Natural killer cell (primary cell): ENCODE results near the gene RAP1A. TPM values are rescaled to one million over a fixed set of nuclear protein-coding genes. Genes with fewer than 3 reads are reported as not detected.

Experiments used
- ATAC-seq, 3 donors: fragments of 150-1000 bp in 2 of 3; fragments of 200-7000 bp in 1 of 3; cut with Tn5 transposase; 1 replicate in 1 of 3; 2 replicates in 2 of 3; pipeline ENCODE4 v1.10.0; 2021; ENCODE audit warnings: mild to moderate bottlenecking in 2 of 3, moderate library complexity in 2 of 3
- DNase-seq, 2 donors: peaks; one replicate each; pipeline versions ENCODE4 v3.0.0 to v3.0.0-alpha.2; 2013 to 2021; ENCODE audit warnings: mixed read lengths in 1 of 2
- H3K27ac ChIP-seq: one replicate; pipeline ENCODE4 v1.5.1; 2013; ENCODE audit warnings: mild to moderate bottlenecking, low read length
- H3K27me3 ChIP-seq: one replicate; pipeline ENCODE4 v1.6.1; 2013; ENCODE audit warnings: low read length; ENCODE audit not compliant: control insufficient read depth, insufficient read depth
- H3K36me3 ChIP-seq: one replicate; pipeline ENCODE4 v1.6.1; 2013; ENCODE audit warnings: low read length; ENCODE audit not compliant: control insufficient read depth, insufficient read depth
- H3K4me1 ChIP-seq: one replicate; pipeline ENCODE4 v1.6.1; 2013; ENCODE audit warnings: low read length; ENCODE audit not compliant: control insufficient read depth, insufficient read depth
- H3K4me3 ChIP-seq: one replicate; pipeline ENCODE4 v1.5.1; 2013; ENCODE audit warnings: low read length
- H3K9me3 ChIP-seq: one replicate; pipeline ENCODE4 v1.6.1; 2013; ENCODE audit warnings: low read length; ENCODE audit not compliant: control insufficient read depth, insufficient read depth
- H3K27ac Mint-ChIP-seq, 2 donors: one replicate each; pipeline ENCODE4 v1.8.0; 2022; ENCODE audit warnings: mild to moderate bottlenecking in 2 of 2, mixed read lengths in 2 of 2, moderate library complexity in 1 of 2
- H3K27me3 Mint-ChIP-seq, 2 donors: one replicate each; pipeline ENCODE4 v1.8.0; 2022; ENCODE audit warnings: low read depth in 2 of 2, mixed read lengths in 2 of 2
- H3K36me3 Mint-ChIP-seq: one replicate; pipeline ENCODE4 v1.8.0; 2022; ENCODE audit warnings: mixed read lengths
- H3K4me1 Mint-ChIP-seq, 2 donors: one replicate each; pipeline ENCODE4 v1.8.0; 2022; ENCODE audit warnings: mixed read lengths in 2 of 2
- H3K4me3 Mint-ChIP-seq: one replicate; pipeline ENCODE4 v1.8.0; 2022; ENCODE audit warnings: mild to moderate bottlenecking, moderate library complexity, mixed read lengths
- H3K9me3 Mint-ChIP-seq, 2 donors: one replicate each; pipeline ENCODE4 v1.8.0; 2022; ENCODE audit warnings: mixed read lengths in 2 of 2
- WGBS: methylation state at CpG from one replicate; pipeline ENCODE4 v1.1.7; 2013; ENCODE audit warnings: missing lambda C conversion rate; ENCODE audit not compliant: insufficient coverage; 5-methylcytosine and 5-hydroxymethylcytosine counted together
- intact Hi-C: fragments of 100-400 bp; cut with micrococcal nuclease; formaldehyde crosslinking; loops from one replicate; pipeline ENCODE4 v1.14.2; 2022
- total RNA-seq, 4 donors: library from RNA; stranded (reverse); fragments of 120-200 nt in 1 of 4; gene quantifications; one replicate each; pipeline versions ENCODE4 v1.2.3 to v1.2.4, GENCODE V29; 2013 to 2022
- TF ChIP-seq, protein P1 (sequence below): fragments of 200-600 bp; IDR thresholded peaks from one replicate; pipeline ENCODE4 v1.8.0; 2022; ENCODE audit warnings: antibody characterized with exemption

Gene RAP1A
- total RNA-seq, 3 donors from 2014 or later (not counting 1 experiment from before 2014, with no cell fraction given), result 83.7 to 112 (median 104) TPM

DNA sequence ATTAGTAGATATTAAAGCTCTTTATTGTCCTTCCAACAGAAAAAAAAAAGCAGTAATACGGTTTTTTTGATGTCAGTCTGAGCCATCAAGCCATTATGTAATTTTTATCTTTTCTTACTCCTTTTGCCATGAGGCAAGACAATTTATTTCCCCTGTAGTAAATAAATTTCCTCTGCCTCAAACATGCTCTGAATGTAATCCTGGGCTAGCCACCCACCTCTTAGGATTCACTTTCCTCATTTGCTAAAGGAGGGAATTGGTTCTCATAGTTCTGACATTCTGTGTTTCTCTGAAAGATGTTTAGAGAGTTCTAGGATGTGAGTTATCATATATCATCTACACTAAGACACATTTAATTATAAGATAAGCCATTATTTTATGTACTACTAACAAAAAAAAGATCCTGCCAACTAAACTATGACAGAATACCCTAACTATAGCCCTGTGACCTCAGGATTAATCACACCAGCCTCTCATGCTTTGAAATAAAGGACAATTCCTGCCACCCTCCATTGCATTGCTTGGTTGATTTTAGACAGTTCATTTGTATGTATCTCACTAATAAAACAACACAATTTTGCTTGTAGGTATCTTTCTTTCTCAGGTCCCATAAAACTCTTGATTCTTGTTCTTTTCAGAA, 34.0 kb upstream of the RAP1A start:
- H3K27me3 ChIP-seq, result no peaks in the 10 kb centered on the region
- no peak for DNase-seq
- H3K27ac ChIP-seq, result no peak overlapping the region
- Mint-ChIP-seq H3K27me3 (no peaks in the 10 kb centered on the region), H3K27ac (no peak overlapping the region), H3K9me3 (no peaks in the 10 kb centered on the region), H3K4me3 (no peak overlapping the region), H3K36me3 (no peaks in the 10 kb centered on the region), H3K4me1 (peaks cover 8 to 12% of the 10 kb centered on the region in 2 donors)
- no peaks in the 10 kb centered on the region for H3K36me3 ChIP-seq
- intact Hi-C loops, result no loop called here
- no peak for ATAC-seq
- peaks cover 8% of the 10 kb centered on the region for H3K4me1 ChIP-seq
- TF ChIP-seq, protein P1, sequence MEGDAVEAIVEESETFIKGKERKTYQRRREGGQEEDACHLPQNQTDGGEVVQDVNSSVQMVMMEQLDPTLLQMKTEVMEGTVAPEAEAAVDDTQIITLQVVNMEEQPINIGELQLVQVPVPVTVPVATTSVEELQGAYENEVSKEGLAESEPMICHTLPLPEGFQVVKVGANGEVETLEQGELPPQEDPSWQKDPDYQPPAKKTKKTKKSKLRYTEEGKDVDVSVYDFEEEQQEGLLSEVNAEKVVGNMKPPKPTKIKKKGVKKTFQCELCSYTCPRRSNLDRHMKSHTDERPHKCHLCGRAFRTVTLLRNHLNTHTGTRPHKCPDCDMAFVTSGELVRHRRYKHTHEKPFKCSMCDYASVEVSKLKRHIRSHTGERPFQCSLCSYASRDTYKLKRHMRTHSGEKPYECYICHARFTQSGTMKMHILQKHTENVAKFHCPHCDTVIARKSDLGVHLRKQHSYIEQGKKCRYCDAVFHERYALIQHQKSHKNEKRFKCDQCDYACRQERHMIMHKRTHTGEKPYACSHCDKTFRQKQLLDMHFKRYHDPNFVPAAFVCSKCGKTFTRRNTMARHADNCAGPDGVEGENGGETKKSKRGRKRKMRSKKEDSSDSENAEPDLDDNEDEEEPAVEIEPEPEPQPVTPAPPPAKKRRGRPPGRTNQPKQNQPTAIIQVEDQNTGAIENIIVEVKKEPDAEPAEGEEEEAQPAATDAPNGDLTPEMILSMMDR, result no peak
- H3K4me3 ChIP-seq, result no peak overlapping the region
- WGBS, result 100% methylated on average over 1 of the region's 1 CpG
- H3K9me3 ChIP-seq, result no peaks in the 10 kb centered on the region

DNA sequence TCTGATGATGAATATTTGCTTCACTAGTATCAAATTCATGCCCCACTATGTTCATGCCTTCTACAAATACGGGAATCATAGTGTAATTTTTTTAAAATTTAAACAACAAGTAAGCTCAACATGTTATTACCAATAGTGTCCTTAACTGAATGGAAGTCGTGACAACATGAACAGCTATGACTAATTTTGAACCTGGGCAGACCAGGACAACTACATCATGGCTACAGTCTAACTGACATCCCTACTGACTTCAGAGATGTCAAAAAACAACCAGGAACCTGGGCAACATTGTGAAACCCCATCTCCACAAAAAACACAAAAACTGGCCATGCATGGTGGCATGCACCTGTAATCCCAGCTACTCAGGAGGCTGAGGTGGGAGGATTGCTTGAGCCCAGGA, 33.5 kb upstream of the RAP1A start:
- H3K36me3 Mint-ChIP-seq, result no peaks in the 10 kb centered on the region
- no peak overlapping the region for H3K27ac Mint-ChIP-seq
- no peaks in the 10 kb centered on the region for H3K9me3 Mint-ChIP-seq
- 85% methylated on average over 2 of the region's 2 CpGs for WGBS
- TF ChIP-seq, protein P1, result no peak
- H3K27ac ChIP-seq, result no peak overlapping the region
- H3K4me3 Mint-ChIP-seq, result no peak overlapping the region
- no peaks in the 10 kb centered on the region for H3K9me3 ChIP-seq
- H3K27me3 ChIP-seq, result no peaks in the 10 kb centered on the region
- no peaks in the 10 kb centered on the region for H3K36me3 ChIP-seq
- intact Hi-C loops, result no loop called here
- H3K4me3 ChIP-seq, result no peak overlapping the region
- H3K4me1 Mint-ChIP-seq, result peaks cover 8 to 12% of the 10 kb centered on the region in 2 donors
- ATAC-seq, result no peak
- H3K4me1 ChIP-seq, result peaks cover 8% of the 10 kb centered on the region
- H3K27me3 Mint-ChIP-seq, result no peaks in the 10 kb centered on the region
- DNase-seq, result no peak

DNA sequence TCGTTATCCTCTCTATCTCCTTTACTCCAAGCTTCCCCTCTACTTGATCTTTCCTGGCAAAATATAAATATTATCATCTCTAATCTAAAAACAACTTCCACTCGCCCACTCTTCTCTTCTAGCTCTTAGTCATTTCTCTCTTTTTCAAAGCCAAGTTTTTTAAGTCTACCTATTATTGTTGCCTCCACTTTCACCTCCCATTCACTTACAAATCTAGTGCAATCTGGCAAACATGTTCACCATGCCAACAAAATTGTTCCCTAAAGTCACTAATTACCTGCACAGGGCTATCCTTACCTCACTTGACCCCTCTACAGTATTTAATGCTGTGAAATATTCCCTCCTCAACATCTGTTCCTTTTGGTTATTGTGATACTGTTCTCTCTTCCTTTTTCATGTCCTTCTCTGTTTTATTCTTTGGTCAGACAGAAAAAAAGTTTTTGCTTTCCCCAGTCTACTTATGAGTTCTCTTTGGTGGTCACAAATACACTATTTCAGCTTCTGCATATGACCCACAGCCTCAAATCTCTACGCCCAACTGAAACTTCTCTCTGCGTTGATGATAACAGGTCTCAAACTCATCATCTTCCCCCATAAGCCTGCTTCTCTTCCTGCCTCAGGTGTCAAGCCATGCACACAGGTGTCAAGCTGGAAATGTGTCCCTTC, 31.9 kb upstream of the RAP1A start:
- Mint-ChIP-seq H3K36me3 (no peaks in the 10 kb centered on the region), H3K27me3 (no peaks in the 10 kb centered on the region), H3K9me3 (no peaks in the 10 kb centered on the region), H3K27ac (no peak overlapping the region), H3K4me1 (peaks cover 7 to 8% of the 10 kb centered on the region in 2 donors), H3K4me3 (no peak overlapping the region)
- ATAC-seq, result no peak
- TF ChIP-seq, protein P1, result no peak
- Histone ChIP-seq H3K9me3 (no peaks in the 10 kb centered on the region), H3K27me3 (no peaks in the 10 kb centered on the region), H3K4me3 (no peak overlapping the region), H3K4me1 (peaks cover 13% of the 10 kb centered on the region), H3K36me3 (no peaks in the 10 kb centered on the region), H3K27ac (no peak overlapping the region)
- intact Hi-C loops, result no loop called here
- DNase-seq, result no peak
- WGBS, result 68% methylated on average over 4 of the region's 4 CpGs
